ENCODE results near the gene SLPI. TPM values are rescaled to one million over a fixed set of nuclear protein-coding genes. Genes with fewer than 3 reads are reported as not detected.
A peak's percentile ranks its signal among the peaks of the same experiment; 100 is the strongest.

Gene SLPI
- total RNA-seq, 8 experiments from 2014 or later = 0.57 to 2,950 (median 22.8) TPM; not detected in 4

DNA sequence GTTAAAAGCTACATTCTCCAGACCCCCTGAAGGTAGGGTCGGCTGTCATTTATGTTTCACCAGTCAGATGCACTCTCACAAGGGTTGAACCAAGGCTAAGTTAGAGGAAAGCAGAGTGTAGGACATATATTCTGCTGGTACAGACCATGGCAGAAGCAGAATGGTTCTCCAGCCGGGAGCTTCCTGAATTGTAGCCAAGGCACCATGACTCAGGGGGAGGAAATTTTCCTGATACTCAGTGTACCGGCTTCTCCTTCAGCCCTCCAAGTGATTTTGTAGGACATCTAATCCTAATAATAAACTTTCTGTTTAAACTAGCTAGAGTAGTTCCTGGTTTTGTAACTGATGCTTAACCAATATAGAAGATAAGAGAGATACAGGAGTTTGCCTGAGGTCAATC is 14.2 kb upstream of the SLPI start:
- Histone ChIP-seq H3K4me3 (no peak overlapping the region), H3K4me1 (replicated peaks in 1 of 2) (no peaks in the 10 kb centered on the region), H3K27ac (no peak overlapping the region)
- ATAC-seq (replicated peaks in 6 of 8) = no peak
- 33 to 100% (median 85%) methylated on average over 1 to 2 of the region's 3 CpGs; no CpG with 5 or more reads in 3 of the 10 experiments for WGBS, 10 experiments
- in situ Hi-C loops (cut with MboI; ENCODE audit: low pct_unique_long_range_greater_than_20kb in 2 of 9, low sequenced_read_pairs in 9 of 9, unreplicated experiment in 9 of 9) = no loop called here

DNA sequence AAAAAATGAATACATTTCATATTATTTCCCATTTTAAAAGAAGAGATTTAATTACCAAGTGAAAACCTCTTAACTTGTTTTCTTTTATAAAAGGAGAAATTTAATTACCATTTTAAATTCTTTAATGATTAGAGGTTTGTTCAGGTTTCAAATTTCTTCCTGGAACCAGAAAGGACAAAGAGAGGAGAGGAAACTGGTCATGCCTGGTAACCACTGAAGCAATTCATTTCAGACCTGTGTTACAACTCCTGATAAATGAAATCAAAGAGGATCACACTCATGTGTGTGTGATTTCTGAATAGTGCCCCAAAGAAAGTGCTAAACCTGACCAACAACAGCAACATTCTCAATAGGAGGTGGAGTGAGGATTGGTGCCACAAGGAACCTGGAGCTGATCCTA is 12.6 kb upstream of the SLPI start:
- in situ Hi-C loops (cut with MboI; ENCODE audit: low pct_unique_long_range_greater_than_20kb in 2 of 9, low sequenced_read_pairs in 9 of 9, unreplicated experiment in 9 of 9) = no loop called here
- H3K27ac ChIP-seq = no peak overlapping the region
- no peaks in the 10 kb centered on the region for H3K4me1 ChIP-seq (replicated peaks in 1 of 2)
- H3K4me3 ChIP-seq = no peak overlapping the region
- ATAC-seq (replicated peaks in 6 of 8) = no peak

DNA sequence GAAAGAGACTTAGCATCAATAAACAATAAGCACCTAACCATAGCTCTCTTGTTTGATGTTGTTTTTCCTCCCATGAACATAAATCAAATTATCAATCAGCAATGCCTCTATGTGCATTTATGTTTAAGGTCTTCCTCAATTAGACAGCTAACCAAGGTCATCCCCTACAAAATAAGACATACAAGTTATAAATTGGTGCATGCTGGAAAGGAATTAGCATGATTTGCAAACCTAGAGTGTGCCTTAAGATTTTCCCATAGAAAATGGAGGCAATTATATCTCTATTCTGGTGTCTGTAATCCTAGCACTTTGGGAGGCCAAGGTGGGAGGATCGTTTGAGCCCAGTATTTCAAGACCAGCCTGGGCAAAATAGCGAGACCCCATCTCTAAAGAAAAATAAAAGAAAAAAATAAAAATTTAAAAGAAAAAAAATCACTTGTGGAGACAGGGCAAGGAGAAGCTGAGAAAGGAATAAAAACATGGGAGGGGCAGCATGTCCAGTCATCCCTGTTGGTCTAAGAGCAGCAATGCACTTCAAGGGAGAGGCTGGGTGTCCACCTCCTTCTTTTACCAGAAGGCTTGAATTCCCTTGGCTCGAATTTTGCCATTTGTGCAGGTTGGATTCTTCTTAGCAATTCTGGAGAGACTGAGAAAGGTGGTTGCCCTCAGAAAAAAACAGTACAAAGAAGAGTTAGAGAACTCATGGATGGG is 9.3 kb upstream of the SLPI start:
- WGBS, 10 experiments = 7 to 100% (median 79%) methylated on average over 2 to 3 of the region's 3 CpGs
- peak in 2 of 8 experiments; percentile 68 to 86 for ATAC-seq (replicated peaks in 6 of 8)
- in situ Hi-C loops (cut with MboI; ENCODE audit: low pct_unique_long_range_greater_than_20kb in 2 of 9, low sequenced_read_pairs in 9 of 9, unreplicated experiment in 9 of 9) = no loop called here

DNA sequence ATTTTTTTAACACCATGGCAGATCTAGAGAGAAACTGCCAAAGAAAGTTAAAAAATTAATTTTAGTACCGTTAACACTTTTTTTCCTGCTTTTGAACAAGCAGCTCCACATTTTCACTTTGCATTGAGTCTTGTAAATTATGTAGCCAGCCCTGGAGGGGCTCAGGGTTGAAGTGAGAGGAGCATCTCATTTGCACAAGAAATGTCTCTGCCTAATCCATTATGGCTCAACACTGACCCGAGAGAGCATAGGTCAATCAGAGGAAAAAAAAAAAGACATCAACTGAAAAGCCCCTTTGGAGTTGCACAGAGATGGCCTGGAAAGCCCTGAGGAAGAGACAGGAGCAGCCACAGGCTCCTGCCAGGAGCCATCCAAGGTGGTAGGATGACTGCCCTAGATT is 4.3 kb upstream of the SLPI start:
- H3K27ac ChIP-seq = peak overlapping the region; percentile 21 to 47
- in situ Hi-C loops (cut with MboI; ENCODE audit: low pct_unique_long_range_greater_than_20kb in 2 of 9, low sequenced_read_pairs in 9 of 9, unreplicated experiment in 9 of 9) = no loop called here
- WGBS, 10 experiments = 0 to 19% (median 5%) methylated on average over 1 to 2 of the region's 2 CpGs; no CpG with 5 or more reads in 3 of the 10 experiments
- H3K4me3 ChIP-seq = no peak overlapping the region
- H3K4me1 ChIP-seq (replicated peaks in 1 of 2) = peaks cover 21% of the 10 kb centered on the region in 2 donors
- peak in 5 of 8 experiments; percentile 21 to 57 (median 50) for ATAC-seq (replicated peaks in 6 of 8)

More for the DNA sequence above, 9.3 kb upstream of the SLPI start:
- H3K27ac ChIP-seq = no peak overlapping the region
- peaks cover 6 to 7% of the 10 kb centered on the region in 2 donors for H3K4me1 ChIP-seq (replicated peaks in 1 of 2)
- H3K4me3 ChIP-seq = no peak overlapping the region

DNA sequence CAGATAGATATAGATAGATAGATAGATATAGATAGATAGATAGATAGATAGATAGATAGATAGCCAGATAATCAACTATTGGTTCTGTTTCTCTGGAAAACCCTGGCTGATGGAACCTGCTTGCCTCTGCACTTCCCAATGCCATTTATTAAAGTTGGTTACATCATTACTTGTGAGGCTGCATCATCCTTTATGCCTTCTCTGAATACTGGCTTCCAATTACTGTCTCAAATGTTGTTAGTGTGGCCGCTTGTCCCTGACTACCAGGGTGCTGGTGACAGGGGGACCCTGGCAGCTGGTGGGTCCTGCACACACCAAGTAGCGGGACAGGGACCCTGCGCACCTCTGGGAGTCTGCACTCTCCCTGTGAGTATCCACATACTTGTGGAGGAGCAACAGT is 3.9 kb upstream of the SLPI start:
- no peak overlapping the region for H3K4me3 ChIP-seq
- in situ Hi-C loops (cut with MboI; ENCODE audit: low pct_unique_long_range_greater_than_20kb in 2 of 9, low sequenced_read_pairs in 9 of 9, unreplicated experiment in 9 of 9) = no loop called here
- peaks cover 21% of the 10 kb centered on the region in 2 donors for H3K4me1 ChIP-seq (replicated peaks in 1 of 2)
- peak overlapping the region; percentile 21 to 47 for H3K27ac ChIP-seq
- WGBS, 10 experiments = 14 to 89% (median 69%) methylated on average over 1 to 3 of the region's 3 CpGs; no CpG with 5 or more reads in 3 of the 10 experiments
- peak in 5 of 8 experiments; percentile 61 to 97 (median 89) for ATAC-seq (replicated peaks in 6 of 8)

DNA sequence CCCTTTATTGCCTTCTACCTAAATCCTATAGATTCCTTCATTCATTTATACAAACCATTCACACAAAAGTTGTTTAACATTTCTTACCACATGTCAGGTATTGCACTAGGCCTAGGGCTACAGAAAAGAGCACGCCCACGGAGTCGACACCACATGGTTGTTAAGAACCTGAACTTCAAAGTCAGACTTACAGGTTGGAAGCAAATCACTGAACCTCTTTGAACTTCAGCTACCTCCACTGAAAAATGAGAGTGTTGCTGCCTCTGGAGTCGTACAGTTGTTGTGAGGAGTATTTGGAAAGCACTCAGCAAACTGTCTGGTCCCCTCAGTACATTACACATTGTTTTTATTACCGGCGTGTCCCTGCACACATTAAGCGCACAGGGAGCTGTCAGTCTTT is 3.3 kb upstream of the SLPI start:
- ATAC-seq (replicated peaks in 6 of 8) = peak in 3 of 8 experiments; percentile 15 to 26 (median 24)
- 30 to 94% (median 68%) methylated on average over 2 to 7 of the region's 7 CpGs; no CpG with 5 or more reads in 2 of the 10 experiments for WGBS, 10 experiments
- in situ Hi-C loops (cut with MboI; ENCODE audit: low pct_unique_long_range_greater_than_20kb in 2 of 9, low sequenced_read_pairs in 9 of 9, unreplicated experiment in 9 of 9) = no loop called here
- H3K27ac ChIP-seq = peak overlapping the region in 1 of 2 donors; percentile 42
- H3K4me1 ChIP-seq (replicated peaks in 1 of 2) = peaks cover 21% of the 10 kb centered on the region in 2 donors
- H3K4me3 ChIP-seq = no peak overlapping the region

DNA sequence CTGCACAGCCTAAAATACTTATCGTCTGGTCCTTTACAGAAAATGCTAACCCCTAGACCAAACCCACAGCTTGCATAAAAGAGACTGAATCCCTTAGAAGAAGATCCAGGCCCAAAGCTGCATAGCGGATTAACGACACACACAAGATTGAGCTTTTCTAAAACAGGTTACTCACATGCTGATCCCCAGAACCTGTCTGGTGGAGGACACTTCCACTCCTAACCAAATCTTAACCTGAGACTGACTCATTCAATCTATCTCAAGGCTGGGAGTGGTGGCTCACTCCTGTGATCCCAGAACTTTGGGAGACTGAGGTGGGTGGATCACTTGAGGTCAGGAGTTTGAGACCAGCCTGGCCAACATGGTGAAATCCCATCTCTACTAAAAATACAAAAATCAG is 2.8 kb upstream of the SLPI start:
- no peak for ATAC-seq (replicated peaks in 6 of 8)
- in situ Hi-C loops (cut with MboI; ENCODE audit: low pct_unique_long_range_greater_than_20kb in 2 of 9, low sequenced_read_pairs in 9 of 9, unreplicated experiment in 9 of 9) = no loop called here
- Histone ChIP-seq H3K4me1 (replicated peaks in 1 of 2) (peaks cover 21% of the 10 kb centered on the region in 2 donors), H3K4me3 (no peak overlapping the region), H3K27ac (no peak overlapping the region)
- 80 to 100% (median 86%) methylated on average over 1 to 3 of the region's 3 CpGs; no CpG with 5 or more reads in 4 of the 10 experiments for WGBS, 10 experiments

DNA sequence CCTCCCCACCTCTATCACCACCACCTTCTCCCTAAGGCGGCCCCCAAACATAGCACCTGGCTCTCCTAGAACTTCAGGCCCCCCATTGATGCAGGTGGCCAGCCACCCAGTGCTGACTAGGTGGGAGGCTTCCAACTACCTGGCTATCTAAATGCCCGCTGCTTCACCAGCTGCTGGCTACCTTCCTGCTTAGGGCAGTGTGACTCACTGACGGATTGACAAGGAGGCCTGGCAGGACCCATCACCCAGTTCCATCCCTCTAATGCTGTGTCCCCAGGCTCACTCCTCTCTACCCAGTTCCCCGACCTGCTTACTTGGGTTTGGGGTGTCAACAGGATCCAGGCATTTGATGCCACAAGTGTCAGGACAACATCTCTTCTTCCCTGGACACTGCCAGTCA is 1.1 kb downstream of the SLPI start:
- H3K27ac ChIP-seq = no peak overlapping the region
- in situ Hi-C loops (cut with MboI; ENCODE audit: low pct_unique_long_range_greater_than_20kb in 2 of 9, low sequenced_read_pairs in 9 of 9, unreplicated experiment in 9 of 9) = no loop called here
- H3K4me1 ChIP-seq (replicated peaks in 1 of 2) = peaks cover 9 to 11% of the 10 kb centered on the region in 2 donors
- 0 to 80% methylated on average over 1 of the region's 4 CpGs; no CpG with 5 or more reads in 8 of the 10 experiments for WGBS, 10 experiments
- ATAC-seq (replicated peaks in 6 of 8) = no peak
- no peak overlapping the region for H3K4me3 ChIP-seq

DNA sequence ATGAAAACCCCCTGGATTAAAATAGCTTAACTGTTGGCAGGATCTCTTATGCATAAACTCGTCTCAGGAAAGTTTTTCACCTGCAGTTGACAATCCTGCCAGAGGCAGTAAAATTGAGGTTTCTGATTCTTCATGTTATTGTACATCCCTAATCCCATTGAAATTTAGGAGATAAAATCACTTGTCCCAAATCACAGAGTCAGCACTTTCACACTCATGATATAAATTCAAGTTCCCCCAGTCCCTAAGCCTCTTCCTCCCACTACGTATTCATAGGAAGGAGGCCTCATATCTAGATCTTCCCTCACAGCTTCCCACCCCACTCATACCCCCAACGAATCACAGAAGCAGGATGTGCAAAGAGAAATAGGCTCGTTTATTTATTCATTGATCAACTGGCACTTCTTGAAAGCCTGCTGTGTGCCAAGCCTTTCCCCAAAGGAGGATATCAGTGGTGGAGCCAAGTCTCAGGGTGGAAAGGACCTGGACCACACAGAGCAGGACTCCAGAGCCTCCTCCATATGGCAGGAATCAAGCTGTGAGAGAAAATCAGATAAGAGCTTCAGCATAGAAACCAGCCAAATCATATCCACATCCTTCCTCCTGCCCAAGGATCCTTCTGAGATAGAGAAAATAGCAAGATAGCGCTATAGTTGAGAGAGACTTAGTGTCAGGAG is 2.3 kb downstream of the SLPI start:
- in situ Hi-C loops (cut with MboI; ENCODE audit: low pct_unique_long_range_greater_than_20kb in 2 of 9, low sequenced_read_pairs in 9 of 9, unreplicated experiment in 9 of 9) = no loop called here
- Histone ChIP-seq H3K27ac (no peak overlapping the region), H3K4me1 (replicated peaks in 1 of 2) (peaks cover 0 to 4% of the 10 kb centered on the region in 2 donors), H3K4me3 (no peak overlapping the region)
- whole genome bisulfite sequencing, 10 experiments = 0 to 94% (median 80%) methylated on average over 1 to 4 of the region's 5 CpGs; no CpG with 5 or more reads in 1 of the 10 experiments
- no peak for ATAC-seq (replicated peaks in 6 of 8)

DNA sequence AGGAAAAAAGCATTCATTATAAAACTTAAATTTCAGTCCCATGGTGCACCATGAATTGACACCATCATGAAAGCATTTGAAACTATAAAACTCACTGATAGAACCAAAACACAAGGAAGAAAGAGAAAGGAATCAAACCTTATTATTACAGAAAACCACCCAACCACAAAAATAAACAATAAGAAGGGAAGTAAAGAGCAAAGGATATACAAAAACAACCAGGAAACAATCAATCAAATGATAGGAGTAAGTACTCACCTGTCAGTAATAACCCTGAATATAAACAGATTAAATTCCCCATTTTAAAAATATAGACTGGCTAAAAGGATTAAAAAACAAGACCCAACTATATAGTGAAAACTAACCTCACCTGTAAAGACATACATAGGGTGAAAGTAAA is 5.8 kb downstream of the SLPI start:
- in situ Hi-C loops (cut with MboI; ENCODE audit: low pct_unique_long_range_greater_than_20kb in 2 of 9, low sequenced_read_pairs in 9 of 9, unreplicated experiment in 9 of 9) = no loop called here
- H3K27ac ChIP-seq = no peak overlapping the region
- H3K4me1 ChIP-seq (replicated peaks in 1 of 2) = no peaks in the 10 kb centered on the region
- ATAC-seq (replicated peaks in 6 of 8) = no peak
- no peak overlapping the region for H3K4me3 ChIP-seq

DNA sequence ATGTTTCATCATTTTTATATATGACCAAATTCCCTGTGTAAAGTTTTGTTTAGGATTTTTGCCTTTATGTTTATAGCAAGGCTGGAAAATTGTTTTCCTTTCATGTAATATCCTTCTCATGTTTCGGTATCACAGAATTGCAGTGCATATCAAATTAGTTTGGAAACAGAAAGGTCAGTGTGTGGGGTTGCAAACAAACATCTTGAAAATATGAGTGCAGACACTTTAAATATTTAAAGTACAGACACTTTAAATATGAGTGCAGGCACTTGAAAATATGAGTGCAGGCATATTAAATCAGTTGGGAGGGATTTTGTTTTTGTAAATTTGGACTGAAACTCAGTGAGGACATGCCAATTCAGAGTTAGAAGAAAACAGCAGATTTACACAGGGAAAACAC is 6.5 kb downstream of the SLPI start:
- peak in 1 of 8 experiments; percentile 36 for ATAC-seq (replicated peaks in 6 of 8)
- in situ Hi-C loops (cut with MboI; ENCODE audit: low pct_unique_long_range_greater_than_20kb in 2 of 9, low sequenced_read_pairs in 9 of 9, unreplicated experiment in 9 of 9) = no loop called here
- WGBS, 10 experiments = 25 to 100% (median 100%) methylated on average over 1 of the region's 1 CpG; no CpG with 5 or more reads in 4 of the 10 experiments
- no peak overlapping the region for H3K27ac ChIP-seq
- H3K4me3 ChIP-seq = no peak overlapping the region
- H3K4me1 ChIP-seq (replicated peaks in 1 of 2) = no peaks in the 10 kb centered on the region

DNA sequence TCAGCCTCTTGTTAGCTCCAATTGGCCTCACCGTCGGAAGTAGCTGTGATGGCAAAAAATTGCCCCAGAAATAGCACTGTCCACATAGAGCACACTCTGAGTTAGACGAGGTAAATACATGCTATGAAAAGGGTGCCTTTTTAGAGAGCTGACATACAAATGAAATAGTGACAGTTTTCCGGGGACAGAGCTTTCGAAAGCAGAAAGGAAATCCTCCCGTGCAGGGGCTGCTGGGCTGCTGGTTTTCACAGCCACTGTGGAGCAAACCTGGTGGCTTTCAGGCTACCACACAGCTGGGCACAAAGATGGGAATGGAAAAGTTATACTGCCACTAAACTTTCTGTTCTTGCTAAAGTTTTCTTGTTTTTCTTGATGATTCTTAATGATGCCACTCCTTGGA is 8.3 kb downstream of the SLPI start:
- Histone ChIP-seq H3K4me1 (replicated peaks in 1 of 2) (no peaks in the 10 kb centered on the region), H3K27ac (no peak overlapping the region), H3K4me3 (no peak overlapping the region)
- no peak for ATAC-seq (replicated peaks in 6 of 8)
- in situ Hi-C loops (cut with MboI; ENCODE audit: low pct_unique_long_range_greater_than_20kb in 2 of 9, low sequenced_read_pairs in 9 of 9, unreplicated experiment in 9 of 9) = no loop called here
- WGBS, 10 experiments = 40 to 100% (median 74%) methylated on average over 1 to 6 of the region's 6 CpGs; no CpG with 5 or more reads in 1 of the 10 experiments

DNA sequence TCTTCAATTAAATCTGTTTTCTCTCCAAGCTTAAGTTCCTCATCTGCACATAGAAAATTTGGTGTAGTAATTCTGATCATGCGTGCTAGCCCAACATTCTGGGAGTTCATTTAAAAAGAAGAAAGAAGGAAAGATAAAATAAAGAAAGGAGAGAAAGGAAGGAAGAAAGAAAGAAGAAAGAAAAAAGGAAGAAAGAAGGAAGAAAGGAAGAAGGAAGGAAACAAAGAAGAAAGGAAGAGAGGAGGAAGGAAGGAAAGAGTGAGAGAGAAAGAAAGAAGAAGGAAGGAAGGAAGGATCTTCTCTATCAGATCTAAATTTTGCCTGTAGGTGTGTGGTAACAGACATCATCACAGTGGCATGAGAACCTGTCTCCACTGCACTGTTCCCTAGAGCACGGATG is 16.2 kb downstream of the SLPI start:
- Histone ChIP-seq H3K4me3 (no peak overlapping the region), H3K4me1 (replicated peaks in 1 of 2) (no peaks in the 10 kb centered on the region), H3K27ac (no peak overlapping the region)
- WGBS, 10 experiments = 43 to 100% (median 90%) methylated on average over 1 to 2 of the region's 2 CpGs; no CpG with 5 or more reads in 1 of the 10 experiments
- ATAC-seq (replicated peaks in 6 of 8) = no peak
- in situ Hi-C loops (cut with MboI; ENCODE audit: low pct_unique_long_range_greater_than_20kb in 2 of 9, low sequenced_read_pairs in 9 of 9, unreplicated experiment in 9 of 9) = no loop called here

All from motor neuron (in vitro differentiated cells).